Activated B cell treated with CpG ODN at 0.5 μM for 24 hours (primary cell): Measurements from ENCODE around the gene LCP2. TPM values are rescaled to one million over a fixed set of nuclear protein-coding genes. Genes with fewer than 3 reads are reported as not detected.

ENCODE experiments used
- ATAC-seq: fragments of 200-7000 bp; cut with Tn5 transposase; one replicate; pipeline ENCODE4 v1.10.0; 2021; ENCODE audit warnings: low read depth, mild to moderate bottlenecking, moderate library complexity
- CTCF ChIA-PET: fragments of 350-600 bp; sonication (Branson Sonifier 250); formaldehyde crosslinking; loops from one replicate; lab custom pipeline; 2021; ENCODE audit warnings: antibody characterized with exemption; lab: Charles Lee
- POLR2A ChIA-PET: fragments of 350-600 bp; sonication (Branson Sonifier 250); formaldehyde crosslinking; loops from one replicate; lab custom pipeline; 2021; ENCODE audit warnings: antibody characterized with exemption; lab: Charles Lee
- DNase-seq: peaks from one replicate; pipeline ENCODE4 v3.0.0; 2022
- H3K27ac Mint-ChIP-seq: one replicate; pipeline ENCODE4 v1.8.0; 2020; ENCODE audit warnings: mixed read lengths
- H3K27me3 Mint-ChIP-seq: one replicate; pipeline ENCODE4 v1.8.0; 2021; ENCODE audit warnings: mixed read lengths
- H3K36me3 Mint-ChIP-seq: one replicate; pipeline ENCODE4 v1.8.0; 2021; ENCODE audit warnings: low read depth, mixed read lengths
- H3K4me1 Mint-ChIP-seq: one replicate; pipeline ENCODE4 v1.8.0; 2021; ENCODE audit warnings: mixed read lengths
- H3K4me3 Mint-ChIP-seq: one replicate; pipeline ENCODE4 v1.8.0; 2020; ENCODE audit warnings: mild to moderate bottlenecking, mixed read lengths
- H3K9me3 Mint-ChIP-seq: one replicate; pipeline ENCODE4 v1.8.0; 2020; ENCODE audit warnings: mixed read lengths
- CTCF ChIP-seq: fragments of 200-600 bp; IDR thresholded peaks from one replicate; pipeline ENCODE4 v1.8.0; 2022; ENCODE audit warnings: antibody characterized with exemption, mild to moderate bottlenecking
- intact Hi-C: fragments of 100-400 bp; cut with micrococcal nuclease; formaldehyde crosslinking; loops from one replicate; pipeline ENCODE4 v1.15.1; 2024
- total RNA-seq: library from RNA; stranded (reverse); gene quantifications from 2 replicates; pipeline ENCODE4 v1.2.3, GENCODE V29; 2022

The LCP2 gene
- total RNA-seq, 1 donor from 2014 or later, result 8.5 TPM

- CTCF ChIA-PET, result no interaction called here
- intact Hi-C loops, result no loop called here
- TF ChIP-seq CTCF, result no peak
- Mint-ChIP-seq H3K4me3 (no peak within 1 kb of the TSS), H3K36me3 (no peaks in the 10 kb centered on the region), H3K4me1 (no peaks in the 10 kb centered on the region), H3K27ac (no peak within 1 kb of the TSS), H3K27me3 (no peaks in the 10 kb centered on the region), H3K9me3 (no peaks in the 10 kb centered on the region)
- ATAC-seq, result no peak
- POLR2A ChIA-PET, result no interaction called here
- no peak for DNase-seq
These were observed 64.8 kb downstream of the LCP2 start, which contains the start of gene C5orf58 for GRCh38 chr5:170232786-170233185. Gene C5orf58, plus strand, starts transcription at chr5:170232985. Its CDS starts 1,992 bp downstream, at chr5:170234977.

GRCh38 chr5:170228762-170229435 lies 68.7 kb downstream of the LCP2 start:
- DNase-seq (no peak), ATAC-seq (no peak)
- no peak overlapping the region for H3K27ac Mint-ChIP-seq
- no peaks in the 10 kb centered on the region for H3K36me3 Mint-ChIP-seq
- intact Hi-C loops, result no loop called here
- ChIA-PET CTCF (interaction anchor here (1.4 to 6.1 kb wide), 3 partner anchors 37 to 111 kb away, joined by 4 to 64 read pairs (median 25); no protein-coding TSS in a partner anchor), POLR2A (no interaction called here)
- H3K4me1 Mint-ChIP-seq, result no peaks in the 10 kb centered on the region
- H3K27me3 Mint-ChIP-seq, result no peaks in the 10 kb centered on the region
- TF ChIP-seq CTCF, result no peak
- H3K4me3 Mint-ChIP-seq, result no peak overlapping the region
- H3K9me3 Mint-ChIP-seq, result no peaks in the 10 kb centered on the region

GRCh38 chr5:170226661-170227060 lies 70.9 kb downstream of the LCP2 start:
- ChIA-PET CTCF (interaction anchor here (0.8 to 7.1 kb wide), 15 partner anchors 10 to 406 kb away, joined by 3 to 95 read pairs (median 4); no protein-coding TSS in a partner anchor), POLR2A (interaction anchor here (1.3 kb wide), 1 partner anchor 105 kb away, joined by 3 read pairs; no protein-coding TSS in a partner anchor)
- DNase-seq (no peak), ATAC-seq (no peak)
- Mint-ChIP-seq H3K27me3 (no peaks in the 10 kb centered on the region), H3K4me3 (no peak overlapping the region), H3K4me1 (no peaks in the 10 kb centered on the region), H3K27ac (no peak overlapping the region), H3K36me3 (no peaks in the 10 kb centered on the region), H3K9me3 (no peaks in the 10 kb centered on the region)
- intact Hi-C loops, result loop anchor here (1.0 kb wide), 3 partner anchors 42 to 194 kb away; no protein-coding TSS in a partner anchor
- TF ChIP-seq CTCF, result no peak

- CTCF ChIA-PET, result interaction anchor here (0.7 to 7.1 kb wide), 23 partner anchors 8 to 406 kb away, joined by 3 to 95 read pairs (median 4); no protein-coding TSS in a partner anchor
- Mint-ChIP-seq H3K4me3 (no peak overlapping the region), H3K27me3 (no peaks in the 10 kb centered on the region), H3K27ac (no peak overlapping the region), H3K36me3 (no peaks in the 10 kb centered on the region), H3K9me3 (no peaks in the 10 kb centered on the region), H3K4me1 (no peaks in the 10 kb centered on the region)
- intact Hi-C loops, result loop anchor here (1.0 kb wide), 3 partner anchors 42 to 194 kb away; no protein-coding TSS in a partner anchor
- DNase-seq, result no peak
- ATAC-seq, result no peak
- POLR2A ChIA-PET, result interaction anchor here (1.3 kb wide), 1 partner anchor 105 kb away, joined by 3 read pairs; no protein-coding TSS in a partner anchor
- TF ChIP-seq CTCF, result no peak
These were observed 71.4 kb downstream of the LCP2 start for GRCh38 chr5:170226129-170226615.
